Measurements from ENCODE around the gene METTL25B. TPM values are rescaled to one million over a fixed set of nuclear protein-coding genes. Genes with fewer than 3 reads are reported as not detected.
A peak's percentile ranks its signal among the peaks of the same experiment; 100 is the strongest.

Gene METTL25B
- total and polyA plus RNA-seq, 2 of the 4 experiments (the other 2 are of a cell fraction) = 2.3 to 10.1 TPM

DNA sequence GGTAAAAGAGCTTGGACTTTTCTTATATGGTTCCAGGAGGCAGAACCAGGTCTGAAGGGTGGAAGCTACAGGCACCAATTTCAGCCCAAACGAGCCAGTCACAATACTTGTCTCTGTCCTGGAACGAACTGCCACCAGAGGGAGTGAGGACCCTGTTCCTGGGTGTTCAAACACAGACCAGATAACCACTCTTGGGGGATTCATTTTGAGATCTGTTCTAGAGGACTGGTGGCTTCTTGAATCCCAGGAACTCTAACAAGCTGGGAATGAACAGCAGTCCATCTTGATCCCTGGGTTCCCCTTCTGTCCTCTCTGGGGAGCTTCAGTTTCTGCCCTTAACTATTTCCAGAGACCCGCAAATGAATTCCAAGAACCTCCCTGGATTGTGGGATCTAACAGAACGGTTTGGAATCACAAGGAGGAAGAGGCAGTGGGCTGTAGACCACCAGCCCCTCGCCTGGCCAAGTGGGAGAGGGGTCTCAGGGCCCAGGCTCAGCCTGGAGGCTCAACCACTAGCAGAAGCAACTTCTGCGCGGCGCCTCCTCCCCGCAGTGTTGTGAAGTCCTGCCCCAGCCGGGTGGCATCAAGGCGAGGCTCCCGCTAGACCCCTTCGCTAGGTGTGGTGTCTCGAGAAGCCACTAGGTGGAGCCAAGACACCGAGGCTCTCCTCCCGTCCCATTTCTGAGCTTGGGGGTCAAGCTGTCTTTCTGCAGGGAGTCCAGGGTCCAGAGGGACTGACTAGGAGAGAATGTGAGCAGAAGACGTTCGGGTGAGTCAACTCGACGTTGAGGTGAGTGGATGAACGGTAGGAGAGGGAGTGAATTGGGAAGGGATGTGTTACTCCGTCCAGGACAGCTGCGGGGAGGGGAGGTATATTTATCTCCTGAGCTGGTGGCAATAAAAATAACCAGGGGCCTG lies 39.0 kb upstream of the METTL25B start:
- H4K91ac ChIP-seq (ENCODE audit: insufficient read depth, low read depth, low read length) = peak overlapping the region; percentile 47; the same call in 1 of the 2 replicates
- DNase-seq (peak; percentile 80), ATAC-seq (ENCODE audit: low read depth) (peak; percentile 96)
- dilution Hi-C loops (cut with HindIII; ENCODE audit: low sequenced_read_pairs, unreplicated experiment) = no loop called here
- H3K9me1 ChIP-seq (ENCODE audit: insufficient read depth, low read length) = no peaks in the 10 kb centered on the region
- peak overlapping the region; percentile 81 for H3K4me2 ChIP-seq (ENCODE audit: low read depth, low read length)
- no peaks in the 10 kb centered on the region for H4K20me1 ChIP-seq (ENCODE audit: insufficient read depth, low read length)
- peak overlapping the region; percentile 3; the same call in 1 of the 2 replicates for H3K4ac ChIP-seq (ENCODE audit: low read depth, low read length)
- peak overlapping the region; percentile 97 for H2AFZ ChIP-seq (replicated peaks; ENCODE audit: low read length, poor library complexity)
- H2BK5ac ChIP-seq (ENCODE audit: low read depth, low read length, poor library complexity, severe bottlenecking) = no peak overlapping the region
- H4K5ac ChIP-seq (ENCODE audit: low read depth, low read length) = no peak overlapping the region
- peak overlapping the region in 1 of 2 experiments; percentile 57; a peak in 1 of 4 replicates for H4K8ac ChIP-seq (ENCODE audit: low read depth in 2 of 2, low read length in 2 of 2)
- H2AK9ac ChIP-seq (replicated peaks; ENCODE audit: low read depth, low read length, poor library complexity) = peak overlapping the region; percentile 92
- in situ Hi-C loops (cut with MboI; ENCODE audit: low sequenced_read_pairs) = loop anchor here (5.0 kb wide), 1 partner anchor 33 kb away; no protein-coding TSS in a partner anchor
- H3K9me3 ChIP-seq (ENCODE audit: control insufficient read depth, insufficient read depth, low read length) = no peaks in the 10 kb centered on the region
- peak overlapping the region; percentile 13; the same call in 1 of the 2 replicates for H3K4me3 ChIP-seq (ENCODE audit: insufficient read depth, low read depth, low read length)
- no peak overlapping the region for H3K56ac ChIP-seq (ENCODE audit: extremely low read depth, insufficient read depth, low read length)
- H3K18ac ChIP-seq (ENCODE audit: low read depth, low read length) = no peak overlapping the region
- H3K23ac ChIP-seq (ENCODE audit: low read depth, low read length) = peak overlapping the region; percentile 44; the same call in 1 of the 2 replicates
- 5% methylated on average over 10 of the region's 23 CpGs; no CpG with 5 or more reads in 1 of the 2 experiments for WGBS, 2 experiments (ENCODE audit: extremely low coverage in 2 of 2, insufficient read length in 1 of 2)
- no peak overlapping the region for H2BK15ac ChIP-seq (ENCODE audit: low read depth, low read length)
- TF ChIP-seq RFX5 (IDR thresholded peaks at IDR 0.05; ENCODE audit: low read depth, low read length) (no peak), MAZ (IDR thresholded peaks at IDR 0.05; ENCODE audit: borderline replicate concordance, low read depth, low read length) (peak; percentile 77), SMC3 (IDR thresholded peaks at IDR 0.05; ENCODE audit: low read depth, low read length) (peak; percentile 96), RAD21 (IDR thresholded peaks at IDR 0.05; ENCODE audit: low read length) (peak; percentile 98)
- TF ChIP-seq, protein P1, sequence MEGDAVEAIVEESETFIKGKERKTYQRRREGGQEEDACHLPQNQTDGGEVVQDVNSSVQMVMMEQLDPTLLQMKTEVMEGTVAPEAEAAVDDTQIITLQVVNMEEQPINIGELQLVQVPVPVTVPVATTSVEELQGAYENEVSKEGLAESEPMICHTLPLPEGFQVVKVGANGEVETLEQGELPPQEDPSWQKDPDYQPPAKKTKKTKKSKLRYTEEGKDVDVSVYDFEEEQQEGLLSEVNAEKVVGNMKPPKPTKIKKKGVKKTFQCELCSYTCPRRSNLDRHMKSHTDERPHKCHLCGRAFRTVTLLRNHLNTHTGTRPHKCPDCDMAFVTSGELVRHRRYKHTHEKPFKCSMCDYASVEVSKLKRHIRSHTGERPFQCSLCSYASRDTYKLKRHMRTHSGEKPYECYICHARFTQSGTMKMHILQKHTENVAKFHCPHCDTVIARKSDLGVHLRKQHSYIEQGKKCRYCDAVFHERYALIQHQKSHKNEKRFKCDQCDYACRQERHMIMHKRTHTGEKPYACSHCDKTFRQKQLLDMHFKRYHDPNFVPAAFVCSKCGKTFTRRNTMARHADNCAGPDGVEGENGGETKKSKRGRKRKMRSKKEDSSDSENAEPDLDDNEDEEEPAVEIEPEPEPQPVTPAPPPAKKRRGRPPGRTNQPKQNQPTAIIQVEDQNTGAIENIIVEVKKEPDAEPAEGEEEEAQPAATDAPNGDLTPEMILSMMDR (conservative IDR thresholded peaks at IDR 0.05; ENCODE audit: low read depth, low read length) = peak; percentile 96
- ChIA-PET POLR2A (ENCODE audit: unreplicated experiment) (no interaction called here), CTCF (interaction anchor here (0.6 to 5.2 kb wide), 30 partner anchors 9 to 1431 kb away, joined by 3 to 104 read pairs (median 5); partner anchors contain the start of genes CRABP2, ISG20L2, METTL25B and MRPL24)
- intact Hi-C loops (cut with micrococcal nuclease) = loop anchor here (1.0 kb wide), 5 partner anchors 16 to 238 kb away; partner anchors contain the start of genes CRABP2 and NTRK1
- H2BK120ac ChIP-seq (ENCODE audit: low read depth, low read length) = no peak overlapping the region
- no peak overlapping the region; the same call in 1 of the 2 replicates for H2BK20ac ChIP-seq (ENCODE audit: low read depth, low read length)
- BruUV-seq (replicated peaks) = no TSS peak
- peaks cover 3% of the 10 kb centered on the region; the same call in 1 of the 2 replicates for H3K27me3 ChIP-seq (ENCODE audit: control insufficient read depth, insufficient read depth, low read length)
- H3K4me1 ChIP-seq (ENCODE audit: control insufficient read depth, insufficient read depth, low read length) = peaks cover 7% of the 10 kb centered on the region; the same call in 1 of the 2 replicates
- no peak overlapping the region for H2AK5ac ChIP-seq (ENCODE audit: low read depth, low read length)
- no peaks in the 10 kb centered on the region for H3K36me3 ChIP-seq (ENCODE audit: control insufficient read depth, insufficient read depth, low read length)
- H3K14ac ChIP-seq (replicated peaks; ENCODE audit: low read depth, low read length) = peak overlapping the region; percentile 57; the same call in 1 of the 2 replicates
- H3K27ac ChIP-seq (ENCODE audit: insufficient read depth, low read length) = no peak overlapping the region
- H3K9ac ChIP-seq (ENCODE audit: low read depth, low read length) = peak overlapping the region; percentile 20; the same call in 1 of the 2 replicates
- H3K79me1 ChIP-seq (ENCODE audit: low read depth in 1 of 2, low read length in 2 of 2) = no peaks in the 10 kb centered on the region

Measured in IMR-90 (cell line).